Activated CD4-positive, alpha-beta T cell treated with anti-CD3 and anti-CD28 coated beads, Interleukin-2, amount 10 ng/mL, durations not matched to agents 7 days and 5 days (primary cell): ENCODE data around the gene EFCAB10. TPM values are rescaled to one million over a fixed set of nuclear protein-coding genes. Genes with fewer than 3 reads are reported as not detected.

Experiments
- CTCF ChIA-PET: fragments of 350-600 bp; sonication (Branson Sonifier 250); formaldehyde crosslinking; loops from one replicate; lab custom pipeline; 2021; ENCODE audit warnings: antibody characterized with exemption; lab: Charles Lee
- POLR2A ChIA-PET: fragments of 350-600 bp; sonication (Branson Sonifier 250); formaldehyde crosslinking; loops from one replicate; lab custom pipeline; 2021; ENCODE audit warnings: antibody characterized with exemption; lab: Charles Lee
- DNase-seq: peaks from one replicate; pipeline ENCODE4 v3.0.0-alpha.2; 2020
- H3K27ac Mint-ChIP-seq: one replicate; pipeline ENCODE4 v1.8.0; 2021; ENCODE audit warnings: mild to moderate bottlenecking, moderate library complexity, mixed read lengths
- H3K27me3 Mint-ChIP-seq: one replicate; pipeline ENCODE4 v1.8.0; 2021; ENCODE audit warnings: mixed read lengths
- H3K36me3 Mint-ChIP-seq: one replicate; pipeline ENCODE4 v1.8.0; 2021; ENCODE audit warnings: low read depth, mixed read lengths
- H3K4me1 Mint-ChIP-seq: one replicate; pipeline ENCODE4 v1.8.0; 2021; ENCODE audit warnings: mixed read lengths
- H3K4me3 Mint-ChIP-seq: one replicate; pipeline ENCODE4 v1.8.0; 2021; ENCODE audit warnings: mild to moderate bottlenecking, moderate library complexity, mixed read lengths
- H3K9me3 Mint-ChIP-seq: one replicate; pipeline ENCODE4 v1.8.0; 2021; ENCODE audit warnings: mixed read lengths
- total RNA-seq, 2 experiments: library from RNA; stranded (reverse); gene quantifications; one replicate each; pipeline ENCODE4 v1.2.3, GENCODE V29; 2021

EFCAB10 gene
- total RNA-seq: not detected

GRCh38 chr7:105581066-105581811 lies at the start of gene EFCAB10:
TSS of gene EFCAB10 (minus strand) at chr7:105581493. CDS start at chr7:105581463, 30 bp downstream.
- ChIA-PET POLR2A (interaction anchor here (0.6 kb wide), 1 partner anchor 230 kb away, joined by 4 read pairs; no protein-coding TSS in a partner anchor), CTCF (interaction anchor here (1.2 kb wide), 1 partner anchor 50 kb away, joined by 3 read pairs; no protein-coding TSS in a partner anchor)
- H3K27me3 Mint-ChIP-seq: no peaks in the 10 kb centered on the region
- peak within 1 kb of the TSS; percentile 60 for H3K4me3 Mint-ChIP-seq
- peak; percentile 66 for DNase-seq
- peaks cover 4% of the 10 kb centered on the region for H3K36me3 Mint-ChIP-seq
- peaks cover 16% of the 10 kb centered on the region for H3K4me1 Mint-ChIP-seq
- peaks cover 11% of the 10 kb centered on the region for H3K9me3 Mint-ChIP-seq
- no peak within 1 kb of the TSS for H3K27ac Mint-ChIP-seq

GRCh38 chr7:105625986-105626385 lies 44.7 kb upstream of the EFCAB10 start:
- peaks cover 2% of the 10 kb centered on the region for H3K4me1 Mint-ChIP-seq
- CTCF ChIA-PET: no interaction called here
- H3K4me3 Mint-ChIP-seq: no peak overlapping the region
- peaks cover 45% of the 10 kb centered on the region for H3K36me3 Mint-ChIP-seq
- POLR2A ChIA-PET: no interaction called here
- no peak for DNase-seq
- H3K9me3 Mint-ChIP-seq: peaks cover 10% of the 10 kb centered on the region
- no peak overlapping the region for H3K27ac Mint-ChIP-seq
- no peaks in the 10 kb centered on the region for H3K27me3 Mint-ChIP-seq

- H3K4me3 Mint-ChIP-seq: no peak overlapping the region
- no peak for DNase-seq
- H3K27ac Mint-ChIP-seq: no peak overlapping the region
- H3K27me3 Mint-ChIP-seq: no peaks in the 10 kb centered on the region
- POLR2A ChIA-PET: no interaction called here
- H3K9me3 Mint-ChIP-seq: peaks cover 10% of the 10 kb centered on the region
- CTCF ChIA-PET: interaction anchor here (1.1 kb wide), 1 partner anchor 18 kb away, joined by 4 read pairs; no protein-coding TSS in a partner anchor
- peaks cover 36% of the 10 kb centered on the region for H3K36me3 Mint-ChIP-seq
- H3K4me1 Mint-ChIP-seq: no peaks in the 10 kb centered on the region
These were observed 42.6 kb upstream of the EFCAB10 start for GRCh38 chr7:105623906-105624305.

GRCh38 chr7:105623378-105623777 lies 42.1 kb upstream of the EFCAB10 start:
- no peak for DNase-seq
- Mint-ChIP-seq H3K27ac (no peak overlapping the region), H3K4me1 (no peaks in the 10 kb centered on the region), H3K4me3 (no peak overlapping the region), H3K36me3 (peaks cover 39% of the 10 kb centered on the region), H3K9me3 (peaks cover 10% of the 10 kb centered on the region), H3K27me3 (no peaks in the 10 kb centered on the region)
- ChIA-PET CTCF (interaction anchor here (1.1 kb wide), 1 partner anchor 18 kb away, joined by 4 read pairs; no protein-coding TSS in a partner anchor), POLR2A (no interaction called here)

GRCh38 chr7:105622106-105622731 lies 40.9 kb upstream of the EFCAB10 start:
- no peak for DNase-seq
- Mint-ChIP-seq H3K36me3 (peaks cover 39% of the 10 kb centered on the region), H3K9me3 (peaks cover 10% of the 10 kb centered on the region), H3K4me1 (no peaks in the 10 kb centered on the region), H3K4me3 (no peak overlapping the region), H3K27ac (no peak overlapping the region), H3K27me3 (no peaks in the 10 kb centered on the region)
- ChIA-PET CTCF (no interaction called here), POLR2A (no interaction called here)

GRCh38 chr7:105621617-105622016 lies 40.3 kb upstream of the EFCAB10 start:
- H3K4me1 Mint-ChIP-seq: no peaks in the 10 kb centered on the region
- peaks cover 6% of the 10 kb centered on the region for H3K9me3 Mint-ChIP-seq
- H3K27me3 Mint-ChIP-seq: no peaks in the 10 kb centered on the region
- H3K4me3 Mint-ChIP-seq: no peak overlapping the region
- ChIA-PET POLR2A (no interaction called here), CTCF (no interaction called here)
- DNase-seq: no peak
- no peak overlapping the region for H3K27ac Mint-ChIP-seq
- H3K36me3 Mint-ChIP-seq: peaks cover 35% of the 10 kb centered on the region

GRCh38 chr7:105621176-105621575 lies 39.9 kb upstream of the EFCAB10 start:
- no peaks in the 10 kb centered on the region for H3K4me1 Mint-ChIP-seq
- no peak overlapping the region for H3K27ac Mint-ChIP-seq
- H3K27me3 Mint-ChIP-seq: no peaks in the 10 kb centered on the region
- ChIA-PET CTCF (no interaction called here), POLR2A (no interaction called here)
- peaks cover 4% of the 10 kb centered on the region for H3K9me3 Mint-ChIP-seq
- H3K36me3 Mint-ChIP-seq: peaks cover 31% of the 10 kb centered on the region
- H3K4me3 Mint-ChIP-seq: no peak overlapping the region
- DNase-seq: no peak

- POLR2A ChIA-PET: no interaction called here
- H3K36me3 Mint-ChIP-seq: peaks cover 22% of the 10 kb centered on the region
- no peak overlapping the region for H3K4me3 Mint-ChIP-seq
- no peaks in the 10 kb centered on the region for H3K9me3 Mint-ChIP-seq
- H3K27ac Mint-ChIP-seq: no peak overlapping the region
- H3K4me1 Mint-ChIP-seq: no peaks in the 10 kb centered on the region
- CTCF ChIA-PET: interaction anchor here (0.7 kb wide), 1 partner anchor 25 kb away, joined by 3 read pairs; no protein-coding TSS in a partner anchor
- no peaks in the 10 kb centered on the region for H3K27me3 Mint-ChIP-seq
- no peak for DNase-seq
These were observed 38.3 kb upstream of the EFCAB10 start for GRCh38 chr7:105619590-105619989.

GRCh38 chr7:105618016-105618296 lies 36.7 kb upstream of the EFCAB10 start:
- Mint-ChIP-seq H3K27me3 (no peaks in the 10 kb centered on the region), H3K4me3 (no peak overlapping the region), H3K4me1 (no peaks in the 10 kb centered on the region), H3K36me3 (peaks cover 16% of the 10 kb centered on the region), H3K27ac (no peak overlapping the region), H3K9me3 (no peaks in the 10 kb centered on the region)
- no peak for DNase-seq
- ChIA-PET POLR2A (no interaction called here), CTCF (interaction anchor here (0.7 kb wide), 1 partner anchor 21 kb away, joined by 3 read pairs; no protein-coding TSS in a partner anchor)

GRCh38 chr7:105617280-105618015 lies 36.2 kb upstream of the EFCAB10 start:
- CTCF ChIA-PET: no interaction called here

GRCh38 chr7:105614341-105614840 lies 33.1 kb upstream of the EFCAB10 start:
- DNase-seq: no peak
- CTCF ChIA-PET: no interaction called here
- POLR2A ChIA-PET: no interaction called here
- Mint-ChIP-seq H3K27me3 (no peaks in the 10 kb centered on the region), H3K36me3 (peaks cover 11% of the 10 kb centered on the region), H3K9me3 (no peaks in the 10 kb centered on the region), H3K27ac (no peak overlapping the region), H3K4me3 (no peak overlapping the region), H3K4me1 (no peaks in the 10 kb centered on the region)

More at GRCh38 chr7:105617280-105618015, 36.2 kb upstream of the EFCAB10 start:
- no peaks in the 10 kb centered on the region for H3K27me3 Mint-ChIP-seq
- DNase-seq: no peak
- peak overlapping the region; percentile 31 for H3K27ac Mint-ChIP-seq
- H3K9me3 Mint-ChIP-seq: no peaks in the 10 kb centered on the region
- H3K4me1 Mint-ChIP-seq: no peaks in the 10 kb centered on the region
- POLR2A ChIA-PET: no interaction called here
- H3K4me3 Mint-ChIP-seq: no peak overlapping the region
- H3K36me3 Mint-ChIP-seq: peaks cover 16% of the 10 kb centered on the region

GRCh38 chr7:105613611-105614330 lies 32.5 kb upstream of the EFCAB10 start:
- Mint-ChIP-seq H3K27me3 (no peaks in the 10 kb centered on the region), H3K27ac (no peak overlapping the region), H3K4me1 (no peaks in the 10 kb centered on the region), H3K4me3 (no peak overlapping the region), H3K9me3 (no peaks in the 10 kb centered on the region), H3K36me3 (peaks cover 9% of the 10 kb centered on the region)
- DNase-seq: no peak
- CTCF ChIA-PET: interaction anchor here (1.1 kb wide), 1 partner anchor 11 kb away, joined by 4 read pairs; no protein-coding TSS in a partner anchor
- POLR2A ChIA-PET: no interaction called here
